Ishikawa (cell line): ENCODE results near the gene DHRS12.

Experiments used
- CEBPB ChIP-seq: IDR thresholded peaks from 2 replicates; pipeline ENCODE4 v1.6.1; 2012
- CREB1 ChIP-seq: IDR thresholded peaks from 2 replicates; pipeline ENCODE4 v1.6.1; 2012; ENCODE audit warnings: low read depth
- EGR1 ChIP-seq: IDR thresholded peaks from 2 replicates; pipeline ENCODE4 v1.6.1; 2012
- EP300 ChIP-seq: IDR thresholded peaks from 2 replicates; pipeline ENCODE4 v1.6.1; 2012; ENCODE audit warnings: borderline replicate concordance
- FOXM1 ChIP-seq: IDR thresholded peaks from 2 replicates; pipeline ENCODE4 v1.6.1; 2012; ENCODE audit warnings: low read depth, borderline replicate concordance
- NFIC ChIP-seq: IDR thresholded peaks from 2 replicates; pipeline ENCODE4 v1.6.1; 2012
- RAD21 ChIP-seq: IDR thresholded peaks from 2 replicates; pipeline ENCODE4 v1.6.1; 2012; ENCODE audit warnings: low read depth
- TAF1 ChIP-seq: IDR thresholded peaks from 2 replicates; pipeline ENCODE4 v1.6.1; 2012; ENCODE audit warnings: low read depth, mild to moderate bottlenecking
- TCF12 ChIP-seq: IDR thresholded peaks from 2 replicates; pipeline ENCODE4 v1.6.1; 2012; ENCODE audit warnings: low read depth
- TEAD4 ChIP-seq: IDR thresholded peaks from 2 replicates; pipeline ENCODE4 v1.6.1; 2012
- YY1 ChIP-seq: IDR thresholded peaks from 2 replicates; pipeline ENCODE4 v1.6.1; 2012; ENCODE audit warnings: low read depth
- ZBTB7A ChIP-seq: IDR thresholded peaks from 2 replicates; pipeline ENCODE4 v1.6.1; 2012; ENCODE audit warnings: low read depth
- TF ChIP-seq, protein P1 (sequence below): IDR thresholded peaks from 2 replicates; pipeline ENCODE4 v1.6.1; 2012; ENCODE audit warnings: low read depth, mild to moderate bottlenecking
- TF ChIP-seq, protein P2 (sequence below): IDR thresholded peaks from 2 replicates; pipeline ENCODE4 v1.6.1; 2012
- TF ChIP-seq, protein P3 (sequence below): IDR thresholded peaks from 2 replicates; pipeline ENCODE4 v1.6.1; 2012

Gene DHRS12

DNA sequence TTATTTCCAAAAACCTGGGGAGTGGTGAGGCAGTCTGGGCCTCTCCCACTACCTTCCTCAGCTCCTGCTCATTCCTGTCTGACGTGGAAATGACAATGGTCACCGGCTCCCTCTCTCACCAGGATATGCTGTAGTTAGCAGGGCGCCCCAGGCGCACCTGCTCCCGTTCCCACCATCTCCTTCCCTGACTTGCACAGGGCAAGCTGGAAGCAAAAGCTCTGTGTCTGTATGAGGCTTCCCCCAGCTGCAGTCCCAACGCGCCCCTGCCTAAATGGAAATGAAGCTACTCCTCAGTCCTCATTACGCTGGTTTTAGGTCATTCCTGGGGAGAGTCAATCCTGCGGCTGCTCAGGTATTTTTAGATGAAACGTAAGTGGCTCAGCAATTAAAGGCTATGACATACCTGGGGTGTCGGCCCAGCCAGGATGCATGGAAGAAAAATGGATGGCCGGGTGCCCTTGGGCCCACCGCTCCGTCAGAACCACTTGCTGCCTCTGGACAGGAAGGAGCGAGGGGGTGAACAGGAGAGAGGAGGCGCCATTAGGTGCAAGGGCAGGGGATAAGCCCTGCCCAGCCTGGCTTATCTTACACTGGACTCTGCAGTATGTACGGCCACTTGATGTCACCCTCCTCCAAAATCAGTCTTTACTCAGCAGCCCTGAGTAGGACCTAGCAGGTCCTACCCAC lies 32.4 kb downstream of the DHRS12 start:
- TF ChIP-seq YY1 = no peak
- TF ChIP-seq TAF1 = no peak

DNA sequence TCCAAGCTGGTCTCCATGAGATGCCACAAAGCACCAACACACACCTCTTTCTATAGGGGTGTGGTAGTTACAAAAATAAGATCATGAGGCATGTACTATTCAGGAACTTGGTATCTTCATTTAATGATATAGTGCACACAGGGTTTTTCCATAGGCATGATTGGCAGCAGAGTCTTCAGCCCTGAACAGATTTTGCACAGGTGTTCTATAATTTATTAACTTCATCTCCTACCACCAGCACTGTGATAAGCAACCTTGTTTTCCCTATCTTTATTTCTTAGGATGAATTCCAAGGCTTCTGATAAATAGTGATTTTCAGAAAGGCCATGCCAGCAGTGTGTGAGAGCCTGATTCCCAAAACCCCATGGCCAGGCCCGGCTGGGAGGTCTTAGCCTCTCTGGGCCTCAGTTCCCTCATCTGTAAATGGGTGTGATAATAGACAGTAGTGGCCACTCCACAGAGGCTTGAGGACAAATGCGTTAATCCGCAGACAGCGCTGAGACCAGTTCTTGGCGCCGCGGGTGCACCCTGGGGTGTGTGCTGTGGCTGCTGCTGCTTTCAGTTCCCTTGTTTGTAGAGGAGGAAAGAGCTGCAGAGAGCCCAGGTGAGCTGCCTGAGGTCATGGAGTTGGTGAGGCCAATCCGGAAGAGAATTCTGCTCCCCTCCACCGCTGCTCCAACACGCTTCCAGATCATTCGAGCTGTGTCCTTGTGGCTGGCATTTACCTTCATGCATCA lies 33.1 kb downstream of the DHRS12 start:
- TF ChIP-seq, protein P1, sequence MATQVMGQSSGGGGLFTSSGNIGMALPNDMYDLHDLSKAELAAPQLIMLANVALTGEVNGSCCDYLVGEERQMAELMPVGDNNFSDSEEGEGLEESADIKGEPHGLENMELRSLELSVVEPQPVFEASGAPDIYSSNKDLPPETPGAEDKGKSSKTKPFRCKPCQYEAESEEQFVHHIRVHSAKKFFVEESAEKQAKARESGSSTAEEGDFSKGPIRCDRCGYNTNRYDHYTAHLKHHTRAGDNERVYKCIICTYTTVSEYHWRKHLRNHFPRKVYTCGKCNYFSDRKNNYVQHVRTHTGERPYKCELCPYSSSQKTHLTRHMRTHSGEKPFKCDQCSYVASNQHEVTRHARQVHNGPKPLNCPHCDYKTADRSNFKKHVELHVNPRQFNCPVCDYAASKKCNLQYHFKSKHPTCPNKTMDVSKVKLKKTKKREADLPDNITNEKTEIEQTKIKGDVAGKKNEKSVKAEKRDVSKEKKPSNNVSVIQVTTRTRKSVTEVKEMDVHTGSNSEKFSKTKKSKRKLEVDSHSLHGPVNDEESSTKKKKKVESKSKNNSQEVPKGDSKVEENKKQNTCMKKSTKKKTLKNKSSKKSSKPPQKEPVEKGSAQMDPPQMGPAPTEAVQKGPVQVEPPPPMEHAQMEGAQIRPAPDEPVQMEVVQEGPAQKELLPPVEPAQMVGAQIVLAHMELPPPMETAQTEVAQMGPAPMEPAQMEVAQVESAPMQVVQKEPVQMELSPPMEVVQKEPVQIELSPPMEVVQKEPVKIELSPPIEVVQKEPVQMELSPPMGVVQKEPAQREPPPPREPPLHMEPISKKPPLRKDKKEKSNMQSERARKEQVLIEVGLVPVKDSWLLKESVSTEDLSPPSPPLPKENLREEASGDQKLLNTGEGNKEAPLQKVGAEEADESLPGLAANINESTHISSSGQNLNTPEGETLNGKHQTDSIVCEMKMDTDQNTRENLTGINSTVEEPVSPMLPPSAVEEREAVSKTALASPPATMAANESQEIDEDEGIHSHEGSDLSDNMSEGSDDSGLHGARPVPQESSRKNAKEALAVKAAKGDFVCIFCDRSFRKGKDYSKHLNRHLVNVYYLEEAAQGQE = no peak
- TF ChIP-seq NFIC = no peak
- no peak for TF ChIP-seq RAD21
- no peak for TF ChIP-seq TCF12
- TF ChIP-seq CREB1 = no peak
- TF ChIP-seq, protein P2, sequence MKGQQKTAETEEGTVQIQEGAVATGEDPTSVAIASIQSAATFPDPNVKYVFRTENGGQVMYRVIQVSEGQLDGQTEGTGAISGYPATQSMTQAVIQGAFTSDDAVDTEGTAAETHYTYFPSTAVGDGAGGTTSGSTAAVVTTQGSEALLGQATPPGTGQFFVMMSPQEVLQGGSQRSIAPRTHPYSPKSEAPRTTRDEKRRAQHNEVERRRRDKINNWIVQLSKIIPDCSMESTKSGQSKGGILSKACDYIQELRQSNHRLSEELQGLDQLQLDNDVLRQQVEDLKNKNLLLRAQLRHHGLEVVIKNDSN = no peak

DNA sequence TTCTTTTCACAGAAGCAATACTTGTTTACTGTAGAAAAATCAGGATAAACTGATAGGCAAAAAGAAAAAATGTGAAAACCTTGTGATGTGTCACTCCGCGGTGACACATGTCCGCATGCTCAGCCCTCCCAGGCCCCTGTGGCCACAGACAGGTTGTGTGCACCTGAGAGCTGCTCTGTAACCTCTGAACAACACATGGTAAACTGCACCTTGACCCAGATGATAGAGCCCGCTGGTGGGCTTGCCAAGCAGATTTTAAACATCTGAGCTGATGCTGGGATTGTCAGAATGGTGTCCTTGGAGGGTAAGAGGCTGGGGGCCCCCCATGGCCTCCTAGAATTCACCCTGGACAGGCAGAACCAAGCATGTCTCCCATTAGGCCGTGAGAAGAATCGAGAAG lies 33.8 kb downstream of the DHRS12 start:
- TF ChIP-seq EP300 (no peak), CREB1 (no peak), RAD21 (no peak), TEAD4 (no peak), CEBPB (no peak), YY1 (no peak), ZBTB7A (no peak), NFIC (no peak), TAF1 (no peak), EGR1 (no peak), FOXM1 (no peak), TCF12 (no peak)
- TF ChIP-seq, protein P1 = no peak
- TF ChIP-seq, protein P2 = no peak
- TF ChIP-seq, protein P3, sequence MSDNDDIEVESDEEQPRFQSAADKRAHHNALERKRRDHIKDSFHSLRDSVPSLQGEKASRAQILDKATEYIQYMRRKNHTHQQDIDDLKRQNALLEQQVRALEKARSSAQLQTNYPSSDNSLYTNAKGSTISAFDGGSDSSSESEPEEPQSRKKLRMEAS = no peak

DNA sequence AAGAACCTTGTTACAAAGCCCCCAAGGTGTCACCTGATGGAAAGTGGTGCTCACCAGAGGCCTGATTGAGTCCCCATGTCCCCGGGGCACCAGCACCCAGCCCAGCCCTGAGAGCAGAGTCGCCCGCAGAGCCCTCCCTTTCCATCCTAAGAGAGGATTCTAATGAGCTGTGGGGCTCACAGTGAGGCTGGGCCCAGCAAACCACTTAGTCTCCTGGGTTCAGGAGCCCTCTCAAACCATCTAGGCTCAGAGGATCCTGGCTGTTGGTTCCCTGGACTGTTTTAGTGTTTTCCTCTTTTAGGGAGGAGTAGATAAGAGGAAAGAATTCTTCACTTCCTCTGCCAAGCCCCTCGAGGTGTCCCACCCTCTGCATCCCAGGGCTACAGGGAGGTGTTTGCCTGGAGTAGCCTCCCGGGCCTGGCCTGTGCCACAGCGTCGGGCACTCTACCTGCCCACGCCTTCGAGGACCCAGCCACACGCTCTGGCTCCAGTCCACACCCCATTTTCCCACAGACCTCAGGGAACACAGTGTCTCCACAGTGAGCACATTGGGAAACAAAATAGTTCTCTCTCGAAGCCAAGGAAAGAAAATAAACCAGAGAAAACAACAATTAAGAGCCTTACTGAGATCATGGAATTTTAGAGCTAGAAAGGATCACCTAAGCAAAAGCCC lies 34.4 kb downstream of the DHRS12 start:
- no peak for TF ChIP-seq CREB1
- TF ChIP-seq NFIC = no peak
- no peak for TF ChIP-seq TEAD4
- TF ChIP-seq, protein P1 = no peak
- TF ChIP-seq, protein P2 = no peak
- TF ChIP-seq FOXM1 = no peak
- no peak for TF ChIP-seq YY1
- TF ChIP-seq RAD21 = no peak
- no peak for TF ChIP-seq TCF12
- no peak for TF ChIP-seq ZBTB7A
- TF ChIP-seq, protein P3 = no peak
- TF ChIP-seq TAF1 = no peak
- TF ChIP-seq EGR1 = no peak
- no peak for TF ChIP-seq EP300
- no peak for TF ChIP-seq CEBPB
